H9 (cell line): Measurements from ENCODE around the gene ALG1L2. TPM values are rescaled to one million over a fixed set of nuclear protein-coding genes. Genes with fewer than 3 reads are reported as not detected.
"Not testable (repeated sequence)": the region's sequence is repeated elsewhere in the genome, so short reads cannot be mapped to it uniquely, and the experiment has no call there.

Source experiments
- DNase-seq: peaks from one replicate; pipeline ENCODE4 v3.0.0-alpha.2; 2017
- H2AFZ ChIP-seq: one replicate; pipeline ENCODE4 v1.6.1; 2013; ENCODE audit warnings: mild to moderate bottlenecking, low read length, control low read depth, moderate library complexity
- H2AK5ac ChIP-seq: 2 replicates; pipeline ENCODE4 v1.6.1; 2013; ENCODE audit warnings: low read length, control low read depth, mixed read lengths; ENCODE audit not compliant: insufficient read length
- H2BK120ac ChIP-seq: one replicate; pipeline ENCODE4 v1.6.1; 2013; ENCODE audit warnings: low read depth, mild to moderate bottlenecking, low read length, control low read depth, inconsistent platforms; ENCODE audit not compliant: poor library complexity, severe bottlenecking
- H2BK12ac ChIP-seq: 2 replicates; pipeline ENCODE4 v1.6.1; 2013; ENCODE audit warnings: low read length, control low read depth, mixed read lengths, low read depth; ENCODE audit not compliant: insufficient read length
- H2BK15ac ChIP-seq: 2 replicates; pipeline ENCODE4 v1.6.1; 2013; ENCODE audit warnings: low read depth, low read length, control low read depth
- H2BK20ac ChIP-seq: one replicate; pipeline ENCODE4 v1.6.1; 2013; ENCODE audit warnings: low read depth, mild to moderate bottlenecking, low read length, control low read depth, inconsistent platforms; ENCODE audit not compliant: poor library complexity, severe bottlenecking
- H2BK5ac ChIP-seq: 2 replicates; pipeline ENCODE4 v1.6.1; 2013; ENCODE audit warnings: low read length, control low read depth, mixed read lengths; ENCODE audit not compliant: insufficient read length
- H3K14ac ChIP-seq: 2 replicates; pipeline ENCODE4 v1.6.1; 2013; ENCODE audit warnings: low read length, control low read depth; ENCODE audit not compliant: insufficient read depth
- H3K18ac ChIP-seq: 2 replicates; pipeline ENCODE4 v1.6.1; 2013; ENCODE audit warnings: low read depth, mild to moderate bottlenecking, mixed read lengths, low read length, control low read depth; ENCODE audit not compliant: insufficient read length
- H3K23ac ChIP-seq: 2 replicates; pipeline ENCODE4 v1.6.1; 2013; ENCODE audit warnings: low read length, control low read depth, mixed read lengths, low read depth; ENCODE audit not compliant: insufficient read length
- H3K23me2 ChIP-seq: 2 replicates; pipeline ENCODE4 v1.6.1; 2013; ENCODE audit warnings: low read depth, mild to moderate bottlenecking, mixed read lengths, low read length, control low read depth; ENCODE audit not compliant: insufficient read length, poor library complexity, severe bottlenecking
- H3K27ac ChIP-seq: 2 replicates; pipeline ENCODE4 v1.5.1; 2013; ENCODE audit warnings: low read length, control low read depth, mixed read lengths, low read depth; ENCODE audit not compliant: insufficient read length
- H3K27me3 ChIP-seq: 2 replicates; pipeline ENCODE4 v1.6.1; 2013; ENCODE audit warnings: low read length, control low read depth, inconsistent platforms; ENCODE audit not compliant: insufficient read depth
- H3K4ac ChIP-seq: 2 replicates; pipeline ENCODE4 v1.6.1; 2013; ENCODE audit warnings: low read depth, mild to moderate bottlenecking, control low read depth, inconsistent platforms, low read length, moderate library complexity
- H3K4me1 ChIP-seq: 2 replicates; pipeline ENCODE4 v1.6.1; 2013; ENCODE audit warnings: low read length, control low read depth, inconsistent platforms; ENCODE audit not compliant: insufficient read depth
- H3K4me2 ChIP-seq: 2 replicates; pipeline ENCODE4 v1.6.1; 2013; ENCODE audit warnings: low read length, control low read depth, mixed read lengths; ENCODE audit not compliant: insufficient read length, insufficient read depth
- H3K56ac ChIP-seq: 2 replicates; pipeline ENCODE4 v1.6.1; 2013; ENCODE audit warnings: low read depth, mild to moderate bottlenecking, mixed read lengths, low read length, control low read depth; ENCODE audit not compliant: insufficient read length
- H3K79me1 ChIP-seq: 2 replicates; pipeline ENCODE4 v1.6.1; 2013; ENCODE audit warnings: low read depth, mild to moderate bottlenecking, moderate library complexity, low read length, control low read depth, inconsistent platforms; ENCODE audit not compliant: insufficient read depth, poor library complexity, severe bottlenecking
- H3K79me2 ChIP-seq: 2 replicates; pipeline ENCODE4 v1.6.1; 2013; ENCODE audit warnings: low read length, control low read depth, inconsistent platforms; ENCODE audit not compliant: insufficient read depth
- H3K9ac ChIP-seq: 2 replicates; pipeline ENCODE4 v1.6.1; 2013; ENCODE audit warnings: low read length, control low read depth, mixed read lengths; ENCODE audit not compliant: insufficient read length; ENCODE audit errors: extremely low read depth
- H3K9me3 ChIP-seq: one replicate; pipeline ENCODE4 v1.6.1; 2013; ENCODE audit warnings: low read depth, low read length, inconsistent platforms; ENCODE audit not compliant: control insufficient read depth
- H3T11ph ChIP-seq: one replicate; pipeline ENCODE4 v1.6.1; 2013; ENCODE audit warnings: mild to moderate bottlenecking, low read length, control low read depth, inconsistent platforms
- H4K20me1 ChIP-seq: one replicate; pipeline ENCODE4 v1.6.1; 2013; ENCODE audit not compliant: control insufficient read depth, insufficient read length, insufficient read depth
- H4K5ac ChIP-seq: 2 replicates; pipeline ENCODE4 v1.6.1; 2013; ENCODE audit warnings: low read depth, mild to moderate bottlenecking, mixed read lengths, low read length, control low read depth; ENCODE audit not compliant: insufficient read length
- H4K8ac ChIP-seq: replicated peaks from 2 replicates; pipeline ENCODE4 v1.6.1; 2013; ENCODE audit warnings: low read length, control low read depth, mixed read lengths, low read depth; ENCODE audit not compliant: insufficient read length
- H4K91ac ChIP-seq: 2 replicates; pipeline ENCODE4 v1.6.1; 2013; ENCODE audit warnings: low read depth, mild to moderate bottlenecking, moderate library complexity, mixed read lengths, low read length, control low read depth; ENCODE audit not compliant: insufficient read length
- H3K27ac Mint-ChIP-seq, 3 experiments: 2 replicates in 2 of 3; 3 replicates in 1 of 3; pipeline ENCODE4 v1.8.0; 2020 to 2021; ENCODE audit warnings: mixed read lengths in 3 of 3, mild to moderate bottlenecking in 1 of 3, moderate library complexity in 1 of 3
- H3K27me3 Mint-ChIP-seq: 2 replicates; pipeline ENCODE4 v1.8.0; 2021; ENCODE audit warnings: low read depth, mild to moderate bottlenecking, moderate library complexity, mixed read lengths
- H3K36me3 Mint-ChIP-seq, 3 experiments: 2 replicates in 2 of 3; 3 replicates in 1 of 3; pipeline ENCODE4 v1.8.0; 2020 to 2021; ENCODE audit warnings: low read depth in 3 of 3, mixed read lengths in 3 of 3; ENCODE audit not compliant: insufficient read depth in 1 of 3
- H3K4me1 Mint-ChIP-seq, 2 experiments: 2 replicates each; pipeline ENCODE4 v1.8.0; 2020; ENCODE audit warnings: mixed read lengths in 2 of 2
- H3K4me3 Mint-ChIP-seq, 2 experiments: 2 replicates in 1 of 2; 3 replicates in 1 of 2; pipeline ENCODE4 v1.8.0; 2020 to 2021; ENCODE audit warnings: mild to moderate bottlenecking in 2 of 2, mixed read lengths in 2 of 2, moderate library complexity in 1 of 2
- H3K9me3 Mint-ChIP-seq, 2 experiments: 2 replicates in 1 of 2; 3 replicates in 1 of 2; pipeline ENCODE4 v1.8.0; 2020; ENCODE audit warnings: mild to moderate bottlenecking in 2 of 2, mixed read lengths in 2 of 2, moderate library complexity in 1 of 2
- CTCF ChIP-seq: fragments of 200-600 bp; sonication (generic); conservative IDR thresholded peaks from 3 replicates; pipeline ENCODE4 v1.8.0; 2021; ENCODE audit warnings: antibody characterized with exemption, mild to moderate bottlenecking
- WGBS: extraction: QIAGEN DNeasy Blood & Tissue Kit; methylation state at CpG from one replicate; pipeline ENCODE4 v1.1.7; 2013; ENCODE audit warnings: missing lambda C conversion rate, low lambda C conversion rate, mixed read lengths; ENCODE audit not compliant: insufficient read length; ENCODE audit errors: extremely low coverage; 5-methylcytosine and 5-hydroxymethylcytosine counted together
- total RNA-seq: library from RNA; stranded (reverse); gene quantifications from 2 replicates; pipeline ENCODE4 v1.2.1, GENCODE V29; 2021

The ALG1L2 gene
- total RNA-seq, 1 experiment from 2014 or later = 1.2 TPM

- H2BK15ac ChIP-seq = no peak overlapping the region
- no peak overlapping the region for H4K91ac ChIP-seq
- no peak overlapping the region for H2BK12ac ChIP-seq
- WGBS = no CpG with 5 or more reads among the region's 54 CpGs
- H2AFZ ChIP-seq = no peak overlapping the region
- H3K4me1 Mint-ChIP-seq = peaks cover 15 to 21% of the 10 kb centered on the region in 2 experiments
- no peaks in the 10 kb centered on the region for H3K27me3 ChIP-seq
- peak overlapping the region; percentile 84 for H3K4me2 ChIP-seq
- no peak overlapping the region for H3K23ac ChIP-seq
- no peaks in the 10 kb centered on the region for H4K20me1 ChIP-seq
- no peak overlapping the region for H3K9ac ChIP-seq
- H3K4me3 Mint-ChIP-seq = peak overlapping the region; percentile 92 to 94
- H3K9me3 Mint-ChIP-seq = no peaks in the 10 kb centered on the region
- H3K27ac ChIP-seq = no peak overlapping the region
- H3T11ph ChIP-seq = no peak overlapping the region
- H4K5ac ChIP-seq = no peak overlapping the region
- H4K8ac ChIP-seq = no peak overlapping the region
- no peak overlapping the region for H2AK5ac ChIP-seq
- H3K79me1 ChIP-seq = no peaks in the 10 kb centered on the region
- no peak overlapping the region for H3K4ac ChIP-seq
- H3K4me1 ChIP-seq = no peaks in the 10 kb centered on the region
- H3K9me3 ChIP-seq = no peaks in the 10 kb centered on the region
- no peaks in the 10 kb centered on the region; the same call in 1 of the 2 replicates for H3K79me2 ChIP-seq
- no peak overlapping the region for H3K18ac ChIP-seq
- peak; percentile 99 for DNase-seq
- H3K36me3 Mint-ChIP-seq = peaks cover 4 to 15% (median 7%) of the 10 kb centered on the region in 3 experiments
- H3K27me3 Mint-ChIP-seq = no peaks in the 10 kb centered on the region
- TF ChIP-seq CTCF = no peak
- peaks cover 2% of the 10 kb centered on the region for H3K23me2 ChIP-seq
- H3K14ac ChIP-seq = no peak overlapping the region; the same call in 1 of the 2 replicates
- H2BK120ac ChIP-seq = no peak overlapping the region
- no peak overlapping the region for H2BK5ac ChIP-seq
- peak overlapping the region; percentile 97 to 98 (median 98) for H3K27ac Mint-ChIP-seq
- H3K56ac ChIP-seq = no peak overlapping the region
- no peak overlapping the region for H2BK20ac ChIP-seq
Observed at GRCh38 chr3:130111185-130111864, 29.7 kb downstream of the ALG1L2 start.

- not testable (repeated sequence) for H2BK15ac ChIP-seq, H3K14ac ChIP-seq, H4K5ac ChIP-seq, H3K23ac ChIP-seq, H3K9me3 ChIP-seq, H2BK20ac ChIP-seq, H3K27ac ChIP-seq, H2BK5ac ChIP-seq, H2BK12ac ChIP-seq, H2BK120ac ChIP-seq, H3K79me2 ChIP-seq, H4K20me1 ChIP-seq, H3K9me3 Mint-ChIP-seq, H3K79me1 ChIP-seq, H3K23me2 ChIP-seq, H3T11ph ChIP-seq, H3K4me1 ChIP-seq, H4K8ac ChIP-seq, H3K27me3 ChIP-seq, H3K4ac ChIP-seq, H3K27me3 Mint-ChIP-seq, H4K91ac ChIP-seq, H3K56ac ChIP-seq, H2AK5ac ChIP-seq
- H3K4me1 Mint-ChIP-seq = peaks cover 15 to 21% of the 10 kb centered on the region in 2 experiments
- Histone ChIP-seq H3K9ac (peak overlapping the region; percentile 70), H3K18ac (peak overlapping the region; percentile 70), H3K4me2 (peak overlapping the region; percentile 97), H2AFZ (peak overlapping the region; percentile 77)
- H3K27ac Mint-ChIP-seq = peak overlapping the region; percentile 97 to 98 (median 98)
- H3K4me3 Mint-ChIP-seq = peak overlapping the region; percentile 92 to 94
- peaks cover 4 to 15% (median 7%) of the 10 kb centered on the region in 3 experiments for H3K36me3 Mint-ChIP-seq
- no CpG with 5 or more reads among the region's 63 CpGs for WGBS
- peak; percentile 98 for DNase-seq
Observed at GRCh38 chr3:130111865-130112747, 30.5 kb downstream of the ALG1L2 start.
